GM12865 (cell line): Measurements from ENCODE around the gene AP1AR.

Experiments used
- DNase-seq: peaks from one replicate; pipeline ENCODE4 v3.0.0; 2010; ENCODE audit warnings: low read depth
- H3K4me3 ChIP-seq: 2 replicates; pipeline ENCODE4 v1.5.1; 2011; ENCODE audit warnings: mild to moderate bottlenecking, low read depth, low read length, control low read depth
- TF ChIP-seq, protein P1 (sequence below): IDR thresholded peaks from 2 replicates; pipeline ENCODE4 v1.5.1; 2011; ENCODE audit warnings: low read length, control low read depth, low read depth, inconsistent platforms; ENCODE audit not compliant: insufficient read depth; ENCODE audit errors: missing control alignments

The AP1AR gene

DNA sequence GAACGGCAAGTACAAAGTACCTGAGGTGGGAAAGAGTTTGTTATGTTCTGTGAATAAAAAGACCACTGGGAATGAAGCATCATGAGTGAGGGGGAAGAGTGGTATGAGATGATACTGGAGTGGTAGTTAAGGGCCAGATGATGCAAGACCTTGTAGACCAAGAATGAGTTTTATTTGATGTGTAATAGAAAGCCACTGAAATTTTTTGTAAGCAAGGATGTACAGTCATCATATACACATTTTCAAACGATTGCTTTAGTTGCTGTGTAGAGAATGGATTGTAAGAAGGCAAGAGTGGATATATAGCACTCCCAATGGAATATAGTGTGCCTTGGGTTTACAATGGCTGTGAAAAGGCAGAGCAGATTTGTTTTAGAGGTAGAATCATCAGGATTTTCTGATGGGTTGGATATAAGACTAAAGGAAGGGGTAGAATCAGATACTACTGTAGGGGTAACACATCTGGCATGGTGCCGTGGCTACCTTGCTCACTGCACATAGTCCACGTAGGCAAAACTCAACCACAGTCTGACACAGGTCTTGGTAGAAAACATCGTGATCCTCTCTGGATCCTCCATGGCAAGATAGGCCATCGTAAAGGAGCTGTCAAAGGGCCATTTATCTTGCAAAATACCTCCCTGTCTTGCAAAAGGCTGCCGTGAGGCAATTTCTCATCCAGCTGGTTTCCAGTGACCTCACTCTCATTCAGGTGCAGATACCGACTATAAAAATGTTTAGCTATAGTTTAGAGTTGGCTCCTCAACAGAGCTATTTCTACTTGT, 39.2 kb downstream of the AP1AR start:
- TF ChIP-seq, protein P1, sequence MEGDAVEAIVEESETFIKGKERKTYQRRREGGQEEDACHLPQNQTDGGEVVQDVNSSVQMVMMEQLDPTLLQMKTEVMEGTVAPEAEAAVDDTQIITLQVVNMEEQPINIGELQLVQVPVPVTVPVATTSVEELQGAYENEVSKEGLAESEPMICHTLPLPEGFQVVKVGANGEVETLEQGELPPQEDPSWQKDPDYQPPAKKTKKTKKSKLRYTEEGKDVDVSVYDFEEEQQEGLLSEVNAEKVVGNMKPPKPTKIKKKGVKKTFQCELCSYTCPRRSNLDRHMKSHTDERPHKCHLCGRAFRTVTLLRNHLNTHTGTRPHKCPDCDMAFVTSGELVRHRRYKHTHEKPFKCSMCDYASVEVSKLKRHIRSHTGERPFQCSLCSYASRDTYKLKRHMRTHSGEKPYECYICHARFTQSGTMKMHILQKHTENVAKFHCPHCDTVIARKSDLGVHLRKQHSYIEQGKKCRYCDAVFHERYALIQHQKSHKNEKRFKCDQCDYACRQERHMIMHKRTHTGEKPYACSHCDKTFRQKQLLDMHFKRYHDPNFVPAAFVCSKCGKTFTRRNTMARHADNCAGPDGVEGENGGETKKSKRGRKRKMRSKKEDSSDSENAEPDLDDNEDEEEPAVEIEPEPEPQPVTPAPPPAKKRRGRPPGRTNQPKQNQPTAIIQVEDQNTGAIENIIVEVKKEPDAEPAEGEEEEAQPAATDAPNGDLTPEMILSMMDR, result no peak
- H3K4me3 ChIP-seq, result no peak overlapping the region
- DNase-seq, result no peak

DNA sequence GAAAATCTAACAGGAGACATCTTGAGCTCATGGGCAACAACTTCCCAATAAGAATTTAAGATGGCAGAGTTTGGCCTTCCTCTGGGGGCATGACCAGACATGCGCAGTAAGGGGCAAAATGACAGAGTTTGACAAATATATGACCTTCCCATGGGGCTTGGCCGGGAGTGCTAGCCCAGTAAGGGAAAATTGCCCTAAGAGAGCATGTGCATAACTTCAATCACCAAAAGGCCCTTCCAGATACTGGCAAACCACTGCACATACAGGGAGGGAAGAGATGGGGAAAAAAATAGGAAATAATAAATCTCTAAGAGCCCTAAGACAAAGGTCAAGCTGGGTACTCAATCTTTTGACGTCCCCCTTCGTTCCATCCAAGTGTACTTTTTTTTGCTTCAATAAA, 40.7 kb downstream of the AP1AR start:
- peak; percentile 25 for DNase-seq
- TF ChIP-seq, protein P1, result no peak
- H3K4me3 ChIP-seq, result no peak overlapping the region

DNA sequence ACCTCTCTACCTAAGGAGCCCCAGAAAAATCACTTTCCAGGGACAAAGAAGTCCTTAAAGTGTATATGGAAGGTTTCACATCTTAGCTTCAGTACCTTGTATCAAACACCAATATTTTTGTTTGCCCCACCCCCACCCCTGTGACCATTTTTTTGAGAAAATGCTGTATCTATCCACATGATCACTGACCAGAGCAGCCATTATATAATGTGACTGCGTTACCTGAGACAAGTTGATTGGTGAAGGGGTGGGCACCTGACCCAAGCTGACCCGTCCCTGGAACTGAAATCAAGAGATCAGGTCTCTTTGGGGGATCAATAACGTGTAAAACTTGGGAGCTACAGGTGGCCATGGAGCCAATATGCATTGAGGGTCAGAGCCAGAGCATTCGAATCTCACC, 43.4 kb downstream of the AP1AR start:
- no peak for DNase-seq
- TF ChIP-seq, protein P1, result no peak
- peak overlapping the region; percentile 25 for H3K4me3 ChIP-seq

DNA sequence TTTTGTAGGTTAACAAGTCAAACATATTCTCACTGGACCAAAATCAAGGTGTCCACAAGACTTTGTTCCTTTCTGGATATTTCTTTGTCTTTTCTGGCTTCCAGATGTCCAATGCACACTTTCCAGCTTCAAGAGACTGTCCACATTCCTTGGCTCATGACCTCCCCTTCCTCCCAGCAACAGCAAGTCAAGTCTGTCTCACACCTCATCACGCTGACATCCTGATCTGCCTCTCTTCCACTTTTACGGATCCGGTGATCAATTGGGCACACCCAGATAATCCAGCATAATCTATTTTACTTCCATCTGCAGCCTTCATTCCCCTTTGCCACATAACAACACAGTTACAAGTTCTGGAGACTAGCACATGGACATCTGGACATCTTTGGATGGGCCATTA, 44.5 kb downstream of the AP1AR start:
- TF ChIP-seq, protein P1, result no peak

DNA sequence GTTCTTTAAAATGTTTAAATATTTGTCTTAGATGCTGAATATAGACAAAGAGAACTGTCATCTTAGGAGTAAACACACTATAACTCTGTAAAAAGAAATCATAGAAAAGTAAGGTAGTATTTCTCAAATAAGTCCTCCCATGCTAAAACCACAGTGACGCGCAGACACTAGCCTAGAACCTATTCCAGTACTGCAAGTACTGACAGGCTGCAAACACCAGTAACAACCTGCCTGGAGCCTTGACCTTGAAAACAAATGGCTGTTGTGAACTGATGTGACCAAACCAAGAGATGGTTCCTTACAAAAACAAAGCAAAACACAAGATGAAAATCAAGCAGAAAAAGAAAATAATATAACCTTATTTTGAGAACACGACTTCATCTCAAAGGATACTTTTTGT, 45.6 kb downstream of the AP1AR start:
- no peak overlapping the region; the same call in 1 of the 2 replicates for H3K4me3 ChIP-seq
- TF ChIP-seq, protein P1, result no peak
- DNase-seq, result peak; percentile 62

More for the DNA sequence above, 44.5 kb downstream of the AP1AR start:
- H3K4me3 ChIP-seq, result no peak overlapping the region
- no peak for DNase-seq

DNA sequence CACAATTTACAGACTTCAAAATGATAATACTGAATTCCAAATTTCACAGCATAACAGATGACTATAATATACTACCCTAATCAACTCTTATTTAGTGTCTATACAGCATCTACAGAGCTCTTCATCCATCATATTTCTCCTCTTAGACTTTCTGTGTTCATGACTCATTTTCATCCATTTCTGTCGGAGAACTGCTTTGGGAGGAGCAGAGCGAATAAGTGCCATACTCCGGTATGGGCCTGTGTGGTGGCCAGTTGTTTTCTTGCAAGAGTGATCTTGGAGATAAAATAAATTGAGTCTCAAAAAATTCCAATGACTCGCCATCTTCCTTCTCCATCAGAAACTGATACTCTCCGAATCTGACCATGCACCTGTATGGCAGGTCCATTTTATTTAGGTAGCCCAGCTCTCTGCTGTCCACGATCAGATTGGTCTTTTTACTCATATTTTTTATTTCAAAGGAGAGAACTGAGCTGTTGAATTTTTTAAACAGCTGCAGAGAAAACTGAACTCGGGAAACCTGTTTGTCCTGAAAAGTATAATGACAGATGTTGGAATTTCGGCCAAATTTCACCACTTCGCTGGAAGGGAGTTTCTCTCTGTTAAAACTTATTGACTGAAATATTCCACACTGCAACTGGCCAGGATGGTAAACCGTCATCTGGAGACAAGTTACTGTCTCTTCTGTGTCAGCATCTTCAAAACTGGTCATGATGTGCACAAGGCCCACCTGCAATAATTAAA, 46.3 kb downstream of the AP1AR start:
- TF ChIP-seq, protein P1, result no peak
- peak overlapping the region; percentile 98 for H3K4me3 ChIP-seq
- no peak for DNase-seq
